HCT116 (cell line): ENCODE data around the gene SMC4. TPM values are rescaled to one million over a fixed set of nuclear protein-coding genes. Genes with fewer than 3 reads are reported as not detected.

Source experiments
- ATAC-seq: fragments of 200-7000 bp; cut with Tn5 transposase; 2 replicates; pipeline ENCODE4 v1.9.1; 2020; ENCODE audit warnings: mild to moderate bottlenecking, moderate library complexity
- BruUV-seq: library from RNA; stranded (reverse); fragments of 400-500 nt; replicated peaks from 2 replicates; lab custom pipeline; 2021; lab: Mats Ljungman, UMichigan
- CTCF ChIA-PET: fragments of 300-600 bp; sonication (Branson Sonifier 250); formaldehyde crosslinking; loops from one replicate; lab custom pipeline; 2021; ENCODE audit warnings: antibody characterized with exemption; lab: Charles Lee
- POLR2A ChIA-PET: fragments of 300-600, 350-600 bp; sonication (Branson Sonifier 250); formaldehyde crosslinking; loops from one replicate; lab custom pipeline; 2021; ENCODE audit warnings: antibody characterized with exemption; lab: Charles Lee
- RAD21 ChIA-PET, 2 experiments: fragments of 300-600 bp; sonication (Branson Sonifier 250); formaldehyde crosslinking; loops; one replicate each; lab custom pipeline; 2023; ENCODE audit warnings: low total read pairs in 2 of 2; ENCODE audit not compliant: uncharacterized antibody in 2 of 2, unreplicated experiment in 2 of 2, low non-redundant PET in 1 of 2; lab: Charles Lee
- DNase-seq: peaks from one replicate; pipeline ENCODE4 v3.0.0-alpha.2; 2010; ENCODE audit warnings: low read depth, low spot score
- H2AFZ ChIP-seq: fragments of 200-600 bp; shearing (Covaris generic), sonication (generic); 2 replicates; pipeline ENCODE4 v1.6.1; 2017; ENCODE audit warnings: low read depth, mixed run types, mixed read lengths, antibody characterized with exemption, low read length; ENCODE audit not compliant: poor library complexity, severe bottlenecking
- H3K27ac ChIP-seq: 2 replicates; pipeline ENCODE4 v1.5.1; 2012; ENCODE audit warnings: low read depth, low read length
- H3K27me3 ChIP-seq: fragments of 200-600 bp; sonication (generic); 2 replicates; pipeline ENCODE4 v1.6.1; 2016; ENCODE audit warnings: mixed run types, low read length, mixed read lengths; ENCODE audit not compliant: insufficient read depth
- H3K36me3 ChIP-seq, 2 experiments: fragments of 200-500 bp in 1 of 2; fragments of 200-600 bp in 1 of 2; sonication (Bioruptor generic) in 1 of 2; sonication (generic) in 1 of 2; 2 replicates each; pipeline versions ENCODE4 v1.5.1 to v1.6.1; 2014 to 2016; ENCODE audit warnings: low read length in 2 of 2, inconsistent platforms in 1 of 2, mixed read lengths in 1 of 2, mixed run types in 1 of 2; ENCODE audit not compliant: insufficient read depth in 2 of 2, control insufficient read depth in 1 of 2
- H3K4me1 ChIP-seq, 2 experiments: fragments of 200-600 bp in 1 of 2; sonication (generic) in 1 of 2; 2 replicates each; pipeline versions ENCODE4 v1.5.1 to v1.6.1; 2012 to 2017; ENCODE audit warnings: low read length in 2 of 2, inconsistent platforms in 1 of 2, mild to moderate bottlenecking in 1 of 2, mixed read lengths in 1 of 2, mixed run types in 1 of 2, moderate library complexity in 1 of 2; ENCODE audit not compliant: insufficient read depth in 2 of 2, control insufficient read depth in 1 of 2
- H3K4me2 ChIP-seq: fragments of 200-600 bp; sonication (generic); 2 replicates; pipeline ENCODE4 v1.6.1; 2017; ENCODE audit warnings: mixed run types, low read length, mixed read lengths
- H3K4me3 ChIP-seq, 2 experiments: fragments of 200-600 bp in 1 of 2; sonication (generic) in 1 of 2; replicated peaks in 1 of 2; 2 replicates each; pipeline ENCODE4 v1.5.1; 2011 to 2016; ENCODE audit warnings: low read length in 2 of 2, control low read depth in 1 of 2, low read depth in 1 of 2, mild to moderate bottlenecking in 1 of 2, mixed read lengths in 1 of 2, mixed run types in 1 of 2
- H3K79me2 ChIP-seq: fragments of 200-600 bp; sonication (generic); 2 replicates; pipeline ENCODE4 v1.6.1; 2017; ENCODE audit warnings: mild to moderate bottlenecking, mixed run types, low read length, moderate library complexity, mixed read lengths; ENCODE audit not compliant: insufficient read depth
- H3K9ac ChIP-seq: fragments of 200-600 bp; sonication (generic); 2 replicates; pipeline ENCODE4 v1.6.1; 2016; ENCODE audit warnings: low read length, mixed read lengths
- H3K9me2 ChIP-seq: fragments of 200-600 bp; sonication (generic), shearing (Covaris generic); 2 replicates; pipeline ENCODE4 v1.6.1; 2017; ENCODE audit warnings: mixed run types, mild to moderate bottlenecking, moderate library complexity; ENCODE audit not compliant: insufficient read depth
- H3K9me3 ChIP-seq, 2 experiments: fragments of 200-500 bp in 1 of 2; fragments of 200-600 bp in 1 of 2; sonication (Bioruptor generic) in 1 of 2; sonication (generic) in 1 of 2; 2 replicates each; pipeline ENCODE4 v1.6.1; 2014 to 2017; ENCODE audit warnings: low read length in 2 of 2, mixed read lengths in 2 of 2, inconsistent platforms in 1 of 2, low read depth in 1 of 2, mild to moderate bottlenecking in 1 of 2, mixed run types in 1 of 2, moderate library complexity in 1 of 2; ENCODE audit not compliant: control insufficient read depth in 1 of 2, insufficient read depth in 1 of 2
- H4K20me1 ChIP-seq: fragments of 200-600 bp; sonication (generic), shearing (Covaris generic); 2 replicates; pipeline ENCODE4 v1.6.1; 2017; ENCODE audit warnings: mixed run types, mild to moderate bottlenecking, moderate library complexity; ENCODE audit not compliant: insufficient read depth
- CEBPB ChIP-seq: IDR thresholded peaks from 2 replicates; pipeline ENCODE4 v1.6.1; 2012; ENCODE audit warnings: low read depth
- CTCF ChIP-seq, 3 experiments: fragments of 200-600 bp in 1 of 3; sonication (generic) in 1 of 3; IDR thresholded peaks in 2 of 3; conservative IDR thresholded peaks in 1 of 3; 2 replicates each; pipeline ENCODE4 v1.5.1; 2012 to 2017; ENCODE audit warnings: low read depth in 2 of 3, low read length in 2 of 3, antibody characterized with exemption in 1 of 3, borderline replicate concordance in 1 of 3, control low read depth in 1 of 3, mild to moderate bottlenecking in 1 of 3, mixed read lengths in 1 of 3, mixed run types in 1 of 3, moderate library complexity in 1 of 3; ENCODE audit not compliant: insufficient read depth in 1 of 3
- EGR1 ChIP-seq: IDR thresholded peaks from 2 replicates; pipeline ENCODE4 v1.6.1; 2012; ENCODE audit warnings: low read depth
- ELF1 ChIP-seq: IDR thresholded peaks from 2 replicates; pipeline ENCODE4 v1.6.1; 2012; ENCODE audit warnings: low read depth, borderline replicate concordance
- EZH2 ChIP-seq: fragments of 200-600 bp; sonication (generic); IDR thresholded peaks from 2 replicates; pipeline ENCODE4 v1.6.1; 2017; ENCODE audit warnings: antibody characterized with exemption, mixed run types
- EZH2phosphoT487 ChIP-seq: fragments of 200-600 bp; IDR thresholded peaks from 2 replicates; pipeline ENCODE4 v1.6.1; 2018; ENCODE audit warnings: antibody characterized with exemption, borderline replicate concordance
- JUND ChIP-seq: IDR thresholded peaks from 2 replicates; pipeline ENCODE4 v1.6.1; 2012
- POLR2A ChIP-seq: IDR thresholded peaks from 2 replicates; pipeline ENCODE4 v1.7.0; 2011; ENCODE audit warnings: borderline replicate concordance; ENCODE audit not compliant: insufficient read depth, insufficient read length; ENCODE audit errors: extremely low read depth
- POLR2AphosphoS5 ChIP-seq: IDR thresholded peaks from 2 replicates; pipeline ENCODE4 v1.6.1; 2011; ENCODE audit warnings: mild to moderate bottlenecking, low read depth, low read length, moderate library complexity
- RAD21 ChIP-seq: IDR thresholded peaks from 2 replicates; pipeline ENCODE4 v1.6.1; 2012; ENCODE audit warnings: low read depth, mild to moderate bottlenecking
- SIN3A ChIP-seq: IDR thresholded peaks from 2 replicates; pipeline ENCODE4 v1.6.1; 2012; ENCODE audit warnings: low read depth
- SRF ChIP-seq: IDR thresholded peaks from 2 replicates; pipeline ENCODE4 v1.6.1; 2012; ENCODE audit warnings: low read depth
- TCF7L2 ChIP-seq: IDR thresholded peaks from 2 replicates; pipeline ENCODE4 v1.7.0; 2011; ENCODE audit warnings: borderline replicate concordance, inconsistent platforms; ENCODE audit not compliant: insufficient read depth, insufficient read length; ENCODE audit errors: extremely low read depth
- YY1 ChIP-seq: IDR thresholded peaks from 2 replicates; pipeline ENCODE4 v1.6.1; 2011; ENCODE audit warnings: low read length, low read depth, moderate library complexity, mild to moderate bottlenecking; ENCODE audit not compliant: insufficient replicate concordance; ENCODE audit errors: extremely low read depth
- ZFX ChIP-seq: fragments of 450-650 bp; IDR thresholded peaks from 2 replicates; pipeline ENCODE4 v1.6.1; 2017
- ZNF274 ChIP-seq: fragments of 200-500 bp; sonication (Bioruptor generic); IDR thresholded peaks from 2 replicates; pipeline ENCODE4 v1.6.1; 2014; ENCODE audit warnings: mild to moderate bottlenecking, low read depth, low read length, inconsistent platforms
- intact Hi-C: fragments of 100-400 bp; cut with micrococcal nuclease; formaldehyde crosslinking; loops from 2 replicates; pipeline ENCODE4 v1.10.0; 2022
- total RNA-seq: library from RNA; stranded (reverse); gene quantifications from one replicate; pipeline ENCODE4 v1.2.1, GENCODE V29; 2021; ENCODE audit not compliant: unreplicated experiment

The SMC4 gene
- total RNA-seq, 1 experiment from 2014 or later: 123 TPM

GRCh38 chr3:160445854-160446253, 46.4 kb downstream of the SMC4 start:
- BruUV-seq: no TSS peak
- DNase-seq: no peak
- Histone ChIP-seq H3K9me2 (no peaks in the 10 kb centered on the region), H3K27ac (no peak overlapping the region), H3K27me3 (no peaks in the 10 kb centered on the region), H3K36me3 (peaks cover 2 to 29% of the 10 kb centered on the region in 2 experiments; a peak in 2 of 4 replicates), H4K20me1 (peaks cover 5% of the 10 kb centered on the region; the same call in 1 of the 2 replicates), H3K4me3 (no peak overlapping the region), H3K9me3 (no peaks in the 10 kb centered on the region), H3K79me2 (peaks cover 87% of the 10 kb centered on the region), H3K4me1 (peaks cover 8 to 34% of the 10 kb centered on the region in 2 experiments), H3K9ac (no peak overlapping the region), H2AFZ (no peak overlapping the region), H3K4me2 (no peak overlapping the region)
- intact Hi-C loops: no loop called here
- POLR2A ChIA-PET: interaction anchor here (1.1 kb wide), 1 partner anchor 235 kb away, joined by 5 read pairs; no protein-coding TSS in a partner anchor
- no peak for ATAC-seq
- CTCF ChIA-PET: interaction anchor here (1.2 kb wide), 1 partner anchor 283 kb away, joined by 3 read pairs; no protein-coding TSS in a partner anchor
- RAD21 ChIA-PET: no interaction called here
- TF ChIP-seq CTCF (IDR thresholded peaks at IDR 0.05 in 2 of 3, conservative IDR thresholded peaks at IDR 0.05 in 1 of 3; ENCODE audit: borderline replicate concordance in 1 of 3, insufficient read depth in 1 of 3, low read depth in 2 of 3, low read length in 2 of 3): no peak

GRCh38 chr3:160446522-160447056, 47.1 kb downstream of the SMC4 start:
- peaks cover 80% of the 10 kb centered on the region for H3K79me2 ChIP-seq
- no peak overlapping the region for H2AFZ ChIP-seq
- no peak overlapping the region for H3K4me2 ChIP-seq
- ChIA-PET POLR2A (no interaction called here), CTCF (no interaction called here), RAD21 (no interaction called here)
- H3K9me3 ChIP-seq: no peaks in the 10 kb centered on the region
- DNase-seq (no peak), ATAC-seq (no peak)
- peaks cover 5% of the 10 kb centered on the region; the same call in 1 of the 2 replicates for H4K20me1 ChIP-seq
- H3K9me2 ChIP-seq: no peaks in the 10 kb centered on the region
- H3K27ac ChIP-seq: no peak overlapping the region
- BruUV-seq: no TSS peak
- H3K9ac ChIP-seq: no peak overlapping the region
- peaks cover 2 to 29% of the 10 kb centered on the region in 2 experiments; a peak in 2 of 4 replicates for H3K36me3 ChIP-seq
- H3K27me3 ChIP-seq: no peaks in the 10 kb centered on the region
- intact Hi-C loops: no loop called here
- H3K4me3 ChIP-seq: no peak overlapping the region
- peaks cover 8 to 37% of the 10 kb centered on the region in 2 experiments for H3K4me1 ChIP-seq
- no peak for TF ChIP-seq ZFX
- TF ChIP-seq JUND: no peak
- TF ChIP-seq POLR2AphosphoS5: no peak
- no peak for TF ChIP-seq POLR2A
- TF ChIP-seq EZH2: no peak
- TF ChIP-seq RAD21: no peak
- no peak for TF ChIP-seq CEBPB
- no peak for TF ChIP-seq CTCF (IDR thresholded peaks at IDR 0.05 in 2 of 3, conservative IDR thresholded peaks at IDR 0.05 in 1 of 3; ENCODE audit: borderline replicate concordance in 1 of 3, insufficient read depth in 1 of 3, low read depth in 2 of 3, low read length in 2 of 3)
- TF ChIP-seq YY1: no peak
- TF ChIP-seq SRF: no peak
- TF ChIP-seq EZH2phosphoT487: no peak
- TF ChIP-seq TCF7L2: no peak
- no peak for TF ChIP-seq ZNF274
- TF ChIP-seq ELF1: no peak
- TF ChIP-seq SIN3A: no peak
- no peak for TF ChIP-seq EGR1
